ENCODE data around the gene CAPN15.

The CAPN15 gene

GRCh38 chr16:554297-554621, 26.7 kb downstream of the CAPN15 start:
- H4K20me1 ChIP-seq (ENCODE audit: insufficient read depth), result no peaks in the 10 kb centered on the region
- no peak for TF ChIP-seq CTCF (conservative IDR thresholded peaks at IDR 0.05; ENCODE audit: low read depth, low read length)
- no peaks in the 10 kb centered on the region for H3K36me3 ChIP-seq (ENCODE audit: insufficient read depth)
- no peak overlapping the region for H3K4me3 ChIP-seq (IDR thresholded peaks at IDR 0.05; ENCODE audit: insufficient read depth, low read depth, low read length)
- no peak overlapping the region for H3K4me2 ChIP-seq
- H3K27me3 ChIP-seq (ENCODE audit: insufficient read depth, low read depth), result peaks cover 19% of the 10 kb centered on the region
- H3K9ac ChIP-seq, result no peak overlapping the region
- H2AFZ ChIP-seq (ENCODE audit: low read depth), result no peak overlapping the region
- H3K4me1 ChIP-seq (ENCODE audit: low read depth, poor library complexity, severe bottlenecking), result no peaks in the 10 kb centered on the region
- H3K27ac ChIP-seq, result no peak overlapping the region
- H3K79me2 ChIP-seq (ENCODE audit: insufficient read depth, low read depth), result no peaks in the 10 kb centered on the region

- H3K9ac ChIP-seq, result no peak overlapping the region
- no peak overlapping the region for H3K4me2 ChIP-seq
- no peaks in the 10 kb centered on the region for H3K4me1 ChIP-seq (ENCODE audit: low read depth, poor library complexity, severe bottlenecking)
- no peaks in the 10 kb centered on the region for H3K79me2 ChIP-seq (ENCODE audit: insufficient read depth, low read depth)
- no peaks in the 10 kb centered on the region for H3K36me3 ChIP-seq (ENCODE audit: insufficient read depth)
- no peak overlapping the region for H3K4me3 ChIP-seq (IDR thresholded peaks at IDR 0.05; ENCODE audit: insufficient read depth, low read depth, low read length)
- no peak for TF ChIP-seq CTCF (conservative IDR thresholded peaks at IDR 0.05; ENCODE audit: low read depth, low read length)
- no peak overlapping the region for H3K27ac ChIP-seq
- no peaks in the 10 kb centered on the region for H4K20me1 ChIP-seq (ENCODE audit: insufficient read depth)
- peaks cover 23% of the 10 kb centered on the region for H3K27me3 ChIP-seq (ENCODE audit: insufficient read depth, low read depth)
- H2AFZ ChIP-seq (ENCODE audit: low read depth), result no peak overlapping the region
Measured at GRCh38 chr16:554640-555365, 27.3 kb downstream of the CAPN15 start.

- TF ChIP-seq CTCF (conservative IDR thresholded peaks at IDR 0.05; ENCODE audit: low read depth, low read length), result no peak
- no peaks in the 10 kb centered on the region for H3K79me2 ChIP-seq (ENCODE audit: insufficient read depth, low read depth)
- H3K4me2 ChIP-seq, result no peak overlapping the region
- no peak overlapping the region for H3K27ac ChIP-seq
- no peak overlapping the region for H3K4me3 ChIP-seq (IDR thresholded peaks at IDR 0.05; ENCODE audit: insufficient read depth, low read depth, low read length)
- no peaks in the 10 kb centered on the region for H3K4me1 ChIP-seq (ENCODE audit: low read depth, poor library complexity, severe bottlenecking)
- no peak overlapping the region for H3K9ac ChIP-seq
- no peaks in the 10 kb centered on the region for H4K20me1 ChIP-seq (ENCODE audit: insufficient read depth)
- no peak overlapping the region for H2AFZ ChIP-seq (ENCODE audit: low read depth)
- H3K36me3 ChIP-seq (ENCODE audit: insufficient read depth), result no peaks in the 10 kb centered on the region
- peaks cover 23% of the 10 kb centered on the region for H3K27me3 ChIP-seq (ENCODE audit: insufficient read depth, low read depth)
Measured at GRCh38 chr16:555528-556473, 28.3 kb downstream of the CAPN15 start.

DNA sequence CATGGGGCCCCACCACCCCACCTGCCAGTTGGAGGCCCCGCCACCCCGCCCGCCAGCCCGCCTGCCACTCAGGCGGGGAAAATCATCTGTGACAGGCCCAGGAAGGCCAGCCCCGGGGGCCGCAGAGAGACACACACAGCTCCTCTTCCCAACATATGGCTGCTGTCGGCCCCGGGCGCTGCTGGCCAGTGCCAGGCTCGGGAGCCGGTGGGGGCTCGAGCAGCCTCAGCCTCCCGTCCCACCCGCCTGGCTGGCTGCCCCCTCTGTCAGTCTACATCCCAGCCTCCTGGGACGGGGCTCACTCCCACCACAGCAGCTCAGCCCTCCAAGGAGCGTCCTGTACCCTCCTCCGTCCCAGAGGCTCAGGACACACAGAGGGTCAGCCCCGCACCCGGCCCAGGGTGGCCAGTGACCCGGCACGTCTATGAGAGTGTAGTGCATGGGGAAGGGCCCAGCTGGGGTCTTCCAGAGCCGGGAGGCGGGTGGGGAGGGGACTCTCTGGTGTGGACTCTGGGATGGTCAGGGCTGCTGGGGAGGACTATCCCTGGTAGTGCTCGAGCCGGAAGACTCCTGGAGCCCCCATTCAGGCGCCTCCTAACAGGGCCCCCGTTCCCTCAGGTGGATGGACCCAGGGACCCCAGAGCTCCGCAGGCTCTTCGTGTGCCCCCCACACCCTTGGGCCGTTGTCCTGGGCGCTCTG, 29.1 kb downstream of the CAPN15 start:
- Histone ChIP-seq H3K27me3 (ENCODE audit: insufficient read depth, low read depth) (peaks cover 29% of the 10 kb centered on the region), H3K4me2 (no peak overlapping the region), H4K20me1 (ENCODE audit: insufficient read depth) (no peaks in the 10 kb centered on the region), H3K4me3 (IDR thresholded peaks at IDR 0.05; ENCODE audit: insufficient read depth, low read depth, low read length) (no peak overlapping the region), H2AFZ (ENCODE audit: low read depth) (no peak overlapping the region), H3K27ac (no peak overlapping the region), H3K79me2 (ENCODE audit: insufficient read depth, low read depth) (no peaks in the 10 kb centered on the region), H3K4me1 (ENCODE audit: low read depth, poor library complexity, severe bottlenecking) (no peaks in the 10 kb centered on the region), H3K9ac (no peak overlapping the region), H3K36me3 (ENCODE audit: insufficient read depth) (no peaks in the 10 kb centered on the region)
- TF ChIP-seq CTCF (conservative IDR thresholded peaks at IDR 0.05; ENCODE audit: low read depth, low read length), result no peak

All from KMS-11 (cell line).